OCI-LY3 (cell line): ENCODE measurements around the gene CCS.

Source experiments
- EZH2phosphoT487 ChIP-seq: fragments of 200-600 bp; shearing (Covaris generic); IDR thresholded peaks from 2 replicates; pipeline ENCODE4 v1.6.1; 2018; ENCODE audit warnings: antibody characterized with exemption, mixed run types, low read depth
- TF ChIP-seq, protein P1 (sequence below): fragments of 200-600, 300-600 bp; sonication (generic); IDR thresholded peaks from 2 replicates; pipeline ENCODE4 v1.5.1; 2014; ENCODE audit warnings: antibody characterized with exemption, low read length, low read depth

GRCh38 chr11:66641834-66642233, 48.8 kb downstream of the CCS start:
- TF ChIP-seq EZH2phosphoT487 = no peak
- TF ChIP-seq, protein P1, sequence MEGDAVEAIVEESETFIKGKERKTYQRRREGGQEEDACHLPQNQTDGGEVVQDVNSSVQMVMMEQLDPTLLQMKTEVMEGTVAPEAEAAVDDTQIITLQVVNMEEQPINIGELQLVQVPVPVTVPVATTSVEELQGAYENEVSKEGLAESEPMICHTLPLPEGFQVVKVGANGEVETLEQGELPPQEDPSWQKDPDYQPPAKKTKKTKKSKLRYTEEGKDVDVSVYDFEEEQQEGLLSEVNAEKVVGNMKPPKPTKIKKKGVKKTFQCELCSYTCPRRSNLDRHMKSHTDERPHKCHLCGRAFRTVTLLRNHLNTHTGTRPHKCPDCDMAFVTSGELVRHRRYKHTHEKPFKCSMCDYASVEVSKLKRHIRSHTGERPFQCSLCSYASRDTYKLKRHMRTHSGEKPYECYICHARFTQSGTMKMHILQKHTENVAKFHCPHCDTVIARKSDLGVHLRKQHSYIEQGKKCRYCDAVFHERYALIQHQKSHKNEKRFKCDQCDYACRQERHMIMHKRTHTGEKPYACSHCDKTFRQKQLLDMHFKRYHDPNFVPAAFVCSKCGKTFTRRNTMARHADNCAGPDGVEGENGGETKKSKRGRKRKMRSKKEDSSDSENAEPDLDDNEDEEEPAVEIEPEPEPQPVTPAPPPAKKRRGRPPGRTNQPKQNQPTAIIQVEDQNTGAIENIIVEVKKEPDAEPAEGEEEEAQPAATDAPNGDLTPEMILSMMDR = no peak
